Measurements from ENCODE around the gene GDI2.

Gene GDI2

GRCh38 chr10:5738427-5738826 is 74.8 kb downstream of the GDI2 start:
- DNase-seq, result no peak

- DNase-seq, result no peak
Measured at GRCh38 chr10:5737352-5737751, 75.9 kb downstream of the GDI2 start.

GRCh38 chr10:5736591-5736990 is 76.6 kb downstream of the GDI2 start:
- DNase-seq, result no peak

GRCh38 chr10:5735119-5735518 is 78.1 kb downstream of the GDI2 start:
- no peak for DNase-seq

GRCh38 chr10:5732141-5732540 is 81.1 kb downstream of the GDI2 start:
- DNase-seq, result no peak

GRCh38 chr10:5731559-5731958 is 81.7 kb downstream of the GDI2 start:
- DNase-seq, result no peak

- DNase-seq, result no peak
Measured at GRCh38 chr10:5730766-5731165, 82.5 kb downstream of the GDI2 start.

- no peak for DNase-seq
Measured at GRCh38 chr10:5723692-5724091, 89.5 kb downstream of the GDI2 start.

GRCh38 chr10:5720182-5720581 is 93.1 kb downstream of the GDI2 start:
- no peak for DNase-seq

- DNase-seq, result no peak
Measured at GRCh38 chr10:5719546-5719945, 93.7 kb downstream of the GDI2 start.

Data from GOT3 (cell line).